Omental fat pad (tissue), 4 donors: Measurements from ENCODE around the gene NLGN3. TPM values are rescaled to one million over a fixed set of nuclear protein-coding genes. Genes with fewer than 3 reads are reported as not detected.
A peak's percentile ranks its signal among the peaks of the same experiment; 100 is the strongest.

ENCODE experiments used
- ATAC-seq: fragments of 150-250 bp; one replicate; pipeline ENCODE4 v1.9.1; 2016; ENCODE audit warnings: mild to moderate bottlenecking, moderate library complexity; ENCODE audit not compliant: low FRiP score
- DNase-seq: peaks from one replicate; pipeline ENCODE4 v3.0.0-alpha.2; 2019; ENCODE audit warnings: low spot score
- total RNA-seq, 4 donors: library from RNA; depleted of rRNA; stranded (reverse); fragments of >200 nt; gene quantifications; one replicate each; pipeline ENCODE4 v1.1.0, GENCODE V29; 2016
- TF ChIP-seq, protein P1 (sequence below), 3 donors: fragments of 450-650 bp; IDR thresholded peaks; one replicate each; pipeline ENCODE4 v1.5.1; 2016 to 2017; ENCODE audit warnings: antibody characterized with exemption in 3 of 3, mild to moderate bottlenecking in 3 of 3, moderate library complexity in 2 of 3

Gene NLGN3
- 1 to 10 TPM in 2 of 4 donors, under 1 TPM in 2; 0.25 to 1.7 (median 0.87) TPM for total RNA-seq

DNA sequence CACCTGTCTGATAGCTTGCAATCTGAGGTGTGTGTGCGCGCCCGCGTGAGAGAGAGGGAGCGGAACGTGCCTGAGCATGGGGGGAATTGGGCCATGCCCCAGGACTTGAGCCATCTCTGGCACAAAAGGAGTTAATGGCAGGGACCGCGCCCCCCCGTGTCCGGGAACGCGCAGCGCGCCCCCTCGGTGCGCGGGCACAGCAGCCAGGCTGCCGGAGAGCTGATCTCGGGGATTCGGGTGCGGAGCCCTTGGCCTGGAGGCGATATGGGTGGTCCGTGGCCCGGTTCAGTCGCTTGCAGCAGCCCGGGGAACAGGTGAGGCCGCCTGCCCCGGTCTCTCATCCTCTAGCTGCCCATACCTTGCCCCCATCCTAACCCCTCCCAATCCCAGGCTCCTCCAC, at the start of gene NLGN3:
Gene NLGN3 (plus strand): TSS at position 191 of the 400 bp plus-strand sequence. CDS start 2,909 bp downstream, outside the sequence.
- DNase-seq: no peak
- ATAC-seq: no peak
- TF ChIP-seq, protein P1, sequence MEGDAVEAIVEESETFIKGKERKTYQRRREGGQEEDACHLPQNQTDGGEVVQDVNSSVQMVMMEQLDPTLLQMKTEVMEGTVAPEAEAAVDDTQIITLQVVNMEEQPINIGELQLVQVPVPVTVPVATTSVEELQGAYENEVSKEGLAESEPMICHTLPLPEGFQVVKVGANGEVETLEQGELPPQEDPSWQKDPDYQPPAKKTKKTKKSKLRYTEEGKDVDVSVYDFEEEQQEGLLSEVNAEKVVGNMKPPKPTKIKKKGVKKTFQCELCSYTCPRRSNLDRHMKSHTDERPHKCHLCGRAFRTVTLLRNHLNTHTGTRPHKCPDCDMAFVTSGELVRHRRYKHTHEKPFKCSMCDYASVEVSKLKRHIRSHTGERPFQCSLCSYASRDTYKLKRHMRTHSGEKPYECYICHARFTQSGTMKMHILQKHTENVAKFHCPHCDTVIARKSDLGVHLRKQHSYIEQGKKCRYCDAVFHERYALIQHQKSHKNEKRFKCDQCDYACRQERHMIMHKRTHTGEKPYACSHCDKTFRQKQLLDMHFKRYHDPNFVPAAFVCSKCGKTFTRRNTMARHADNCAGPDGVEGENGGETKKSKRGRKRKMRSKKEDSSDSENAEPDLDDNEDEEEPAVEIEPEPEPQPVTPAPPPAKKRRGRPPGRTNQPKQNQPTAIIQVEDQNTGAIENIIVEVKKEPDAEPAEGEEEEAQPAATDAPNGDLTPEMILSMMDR (IDR thresholded peaks at IDR 0.05): no peak

- ATAC-seq (no peak), DNase-seq (no peak)
- TF ChIP-seq, protein P1 (IDR thresholded peaks at IDR 0.05): no peak
These were observed 49.6 kb upstream of the NLGN3 start for GRCh38 chrX:71095033-71095432.

GRCh38 chrX:71095555-71095980, 49.1 kb upstream of the NLGN3 start, which contains the start of gene FOXO4:
Gene FOXO4, plus strand, starts transcription at chrX:71095851. Its CDS starts 678 bp downstream, at chrX:71096529.
- TF ChIP-seq, protein P1 (IDR thresholded peaks at IDR 0.05): no peak
- DNase-seq (peak; percentile 62), ATAC-seq (peak; percentile 86)

DNA sequence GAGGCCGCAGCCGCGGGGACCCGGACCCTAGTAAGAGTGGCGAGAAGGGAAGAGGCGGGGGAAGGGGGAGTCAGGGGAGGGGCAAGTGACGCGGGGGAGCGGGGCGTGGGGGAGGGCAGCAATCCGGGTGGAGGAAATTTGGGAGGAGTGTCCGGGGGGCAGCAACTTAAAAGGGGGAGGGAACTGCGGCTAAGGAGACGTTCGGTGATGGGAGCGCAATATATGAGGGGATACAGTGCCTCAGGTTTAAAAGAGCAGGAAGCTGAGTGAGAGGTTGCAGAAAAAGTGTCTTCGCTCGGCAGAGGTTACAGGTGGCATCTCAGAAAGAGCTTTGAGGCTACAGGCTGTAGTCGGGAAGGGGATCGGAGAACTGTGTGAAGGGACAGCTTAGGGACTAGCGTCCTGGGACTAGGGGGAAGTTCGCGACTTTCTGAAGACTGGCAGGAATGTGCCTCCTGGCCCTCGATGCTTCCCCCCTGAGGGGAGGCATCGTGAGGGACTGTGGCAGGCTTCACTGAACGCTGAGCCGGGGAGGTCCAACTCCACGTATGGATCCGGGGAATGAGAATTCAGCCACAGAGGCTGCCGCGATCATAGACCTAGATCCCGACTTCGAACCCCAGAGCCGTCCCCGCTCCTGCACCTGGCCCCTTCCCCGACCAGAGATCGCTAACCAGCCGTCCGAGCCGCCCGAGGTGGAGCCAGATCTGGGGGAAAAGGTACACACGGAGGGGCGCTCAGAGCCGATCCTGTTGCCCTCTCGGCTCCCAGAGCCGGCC, 48.5 kb upstream of the NLGN3 start:
- TF ChIP-seq, protein P1 (IDR thresholded peaks at IDR 0.05): no peak
- ATAC-seq (peak; percentile 22), DNase-seq (no peak)

GRCh38 chrX:71096760-71097032, 47.9 kb upstream of the NLGN3 start:
- no peak for DNase-seq
- TF ChIP-seq, protein P1 (IDR thresholded peaks at IDR 0.05): no peak
- ATAC-seq: no peak

DNA sequence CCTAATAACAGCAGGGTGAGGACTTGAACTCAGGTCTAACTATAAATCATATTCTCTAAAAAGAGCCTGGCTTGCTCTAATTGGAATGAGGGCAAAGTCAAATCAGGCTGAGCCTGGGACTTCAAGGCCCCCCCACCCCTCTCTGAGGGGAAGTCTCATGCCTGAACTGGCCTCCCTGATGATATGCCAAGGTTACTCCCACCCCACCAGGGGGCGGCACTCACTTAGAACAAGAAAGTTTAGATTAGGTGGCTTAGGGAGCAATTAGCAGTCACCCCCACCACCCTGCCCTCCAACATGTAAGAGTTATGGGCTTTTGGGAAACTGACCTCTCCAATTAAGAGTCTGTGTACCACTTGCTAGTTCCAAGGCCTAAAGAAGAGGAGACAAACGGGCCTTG, 46.3 kb upstream of the NLGN3 start:
- DNase-seq: peak; percentile 50
- TF ChIP-seq, protein P1 (IDR thresholded peaks at IDR 0.05): no peak
- ATAC-seq: no peak

- TF ChIP-seq, protein P1 (IDR thresholded peaks at IDR 0.05): no peak
- ATAC-seq: no peak
- no peak for DNase-seq
These were observed 45.6 kb upstream of the NLGN3 start for GRCh38 chrX:71098951-71099506.
